GM23338 (cell line): ENCODE data around the gene SYT5. TPM values are rescaled to one million over a fixed set of nuclear protein-coding genes. Genes with fewer than 3 reads are reported as not detected.

Source experiments
- ATAC-seq: fragments of 200-7000 bp; cut with Tn5 transposase; 3 replicates; pipeline ENCODE4 v1.9.1; 2020
- DNase-seq: peaks from one replicate; pipeline ENCODE4 v3.0.0-alpha.2; 2015; ENCODE audit warnings: low spot score
- H2AFZ ChIP-seq: fragments of 200-600 bp; sonication (generic); 2 replicates; pipeline ENCODE4 v1.8.0; 2016; ENCODE audit warnings: antibody characterized with exemption, mild to moderate bottlenecking, moderate library complexity
- H3F3A ChIP-seq: fragments of 200-600 bp; sonication (generic); replicated peaks from 2 replicates; pipeline ENCODE4 v1.8.0; 2017; ENCODE audit warnings: antibody characterized with exemption, mixed run types, low read depth
- H3K27ac ChIP-seq: fragments of 200-600 bp; sonication (generic); 2 replicates; pipeline ENCODE4 v1.6.1; 2016; ENCODE audit warnings: low read depth
- H3K27me3 ChIP-seq: fragments of 200-600 bp; sonication (generic); 2 replicates; pipeline ENCODE4 v1.8.0; 2016; ENCODE audit warnings: mild to moderate bottlenecking, mixed run types, moderate library complexity; ENCODE audit not compliant: insufficient read depth
- H3K36me3 ChIP-seq: fragments of 200-600 bp; sonication (generic); 2 replicates; pipeline ENCODE4 v1.8.0; 2016; ENCODE audit warnings: mild to moderate bottlenecking; ENCODE audit not compliant: insufficient read depth
- H3K4me1 ChIP-seq: fragments of 200-600 bp; sonication (generic); 2 replicates; pipeline ENCODE4 v1.8.0; 2016; ENCODE audit warnings: mild to moderate bottlenecking, moderate library complexity; ENCODE audit not compliant: insufficient read depth
- H3K4me2 ChIP-seq: fragments of 200-600 bp; sonication (generic); 2 replicates; pipeline ENCODE4 v1.7.1; 2017; ENCODE audit warnings: mixed run types
- H3K4me3 ChIP-seq: fragments of 200-600 bp; sonication (generic); 2 replicates; pipeline ENCODE4 v1.6.1; 2016; ENCODE audit warnings: mixed run types
- H3K79me2 ChIP-seq: fragments of 200-600 bp; sonication (generic); replicated peaks from 2 replicates; pipeline ENCODE4 v1.8.0; 2017; ENCODE audit warnings: mild to moderate bottlenecking; ENCODE audit not compliant: insufficient read depth
- H3K9me2 ChIP-seq: fragments of 200-600 bp; sonication (generic); 2 replicates; pipeline ENCODE4 v1.8.0; 2017; ENCODE audit not compliant: insufficient read depth
- H4K20me1 ChIP-seq: fragments of 200-600 bp; sonication (generic); replicated peaks from 2 replicates; pipeline ENCODE4 v1.8.0; 2017; ENCODE audit warnings: mild to moderate bottlenecking; ENCODE audit not compliant: insufficient read depth
- H3K27ac Mint-ChIP-seq: 2 replicates; pipeline ENCODE4 v1.8.0; 2020; ENCODE audit warnings: inconsistent platforms, mild to moderate bottlenecking, moderate library complexity, mixed read lengths
- H3K27me3 Mint-ChIP-seq: 3 replicates; pipeline ENCODE4 v1.8.0; 2022; ENCODE audit warnings: low read depth, mild to moderate bottlenecking, moderate library complexity, mixed read lengths, inconsistent platforms; ENCODE audit not compliant: insufficient read depth, poor library complexity
- H3K36me3 Mint-ChIP-seq: 3 replicates; pipeline ENCODE4 v1.8.0; 2021; ENCODE audit warnings: low read depth, mild to moderate bottlenecking, inconsistent platforms, moderate library complexity, mixed read lengths
- H3K4me1 Mint-ChIP-seq: 3 replicates; pipeline ENCODE4 v1.8.0; 2020; ENCODE audit warnings: mild to moderate bottlenecking, inconsistent platforms, mixed read lengths
- H3K4me3 Mint-ChIP-seq: 3 replicates; pipeline ENCODE4 v1.8.0; 2021; ENCODE audit warnings: moderate library complexity, mild to moderate bottlenecking, inconsistent platforms, mixed read lengths
- H3K9me3 Mint-ChIP-seq: 3 replicates; pipeline ENCODE4 v1.8.0; 2020; ENCODE audit warnings: moderate library complexity, mild to moderate bottlenecking, inconsistent platforms, mixed read lengths
- CREB1 ChIP-seq: fragments of 250-450 bp; sonication (Bioruptor Pico); IDR thresholded peaks from 2 replicates; pipeline ENCODE4 v1.5.0; 2020; ENCODE audit warnings: low read depth, mild to moderate bottlenecking, moderate library complexity
- EZH2 ChIP-seq: fragments of 200-600 bp; sonication (generic); IDR thresholded peaks from one replicate; pipeline ENCODE4 v1.8.0; 2017; ENCODE audit warnings: antibody characterized with exemption, mild to moderate bottlenecking, low read depth; ENCODE audit not compliant: unreplicated experiment
- EZH2phosphoT487 ChIP-seq: fragments of 200-600 bp; sonication (generic); IDR thresholded peaks from one replicate; pipeline ENCODE4 v1.8.1; 2018; ENCODE audit warnings: antibody characterized with exemption; ENCODE audit not compliant: unreplicated experiment
- JUNB ChIP-seq: IDR thresholded peaks from one replicate; pipeline ENCODE4 v1.6.1; 2016; ENCODE audit warnings: antibody characterized with exemption; ENCODE audit not compliant: unreplicated experiment
- NANOG ChIP-seq: IDR thresholded peaks from 2 replicates; pipeline ENCODE4 v1.6.1; 2016; ENCODE audit warnings: antibody characterized with exemption, borderline replicate concordance
- STAT1 ChIP-seq: IDR thresholded peaks from one replicate; pipeline ENCODE4 v1.6.1; 2016; ENCODE audit warnings: antibody characterized with exemption; ENCODE audit not compliant: unreplicated experiment
- ZNF114 ChIP-seq: fragments of 250-450 bp; sonication (Bioruptor Pico); IDR thresholded peaks from 2 replicates; pipeline ENCODE4 v1.5.0; 2020; ENCODE audit warnings: mild to moderate bottlenecking, moderate library complexity
- ZNF331 ChIP-seq: fragments of 250-450 bp; sonication (Bioruptor Pico); IDR thresholded peaks from 2 replicates; pipeline ENCODE4 v1.5.0; 2020; ENCODE audit warnings: low read depth, mild to moderate bottlenecking, moderate library complexity
- long read RNA-seq: library from polyadenylated mRNA; unstranded; transcript quantifications from one replicate; pipeline ENCODE4 v2.0.0, GENCODE V29; 2020; ENCODE audit not compliant: unreplicated experiment
- polyA plus RNA-seq: library from polyadenylated mRNA; unstranded; fragments of >200 nt; fragmentation: Nextera tagmentation; extraction: Ambion mirVana; gene quantifications from 2 replicates; pipeline ENCODE4 v1.2.1, GENCODE V29; 2016
- total RNA-seq: library from RNA; depleted of rRNA; stranded (reverse); fragments of >200 nt; shearing (Covaris generic); gene quantifications from 2 replicates; pipeline ENCODE4 v1.2.3, GENCODE V29; 2014; rRNA removed
- TF ChIP-seq, protein P1 (sequence below): IDR thresholded peaks from one replicate; pipeline ENCODE4 v1.6.1; 2018; ENCODE audit warnings: antibody characterized with exemption; ENCODE audit not compliant: unreplicated experiment
- TF ChIP-seq, protein P2 (sequence below), 2 experiments: fragments of 200-600 bp in 1 of 2; sonication (generic) in 1 of 2; conservative IDR thresholded peaks; 2 replicates each; pipeline versions ENCODE4 v1.5.1 to v1.6.1; 2016 to 2017; ENCODE audit warnings: antibody characterized with exemption in 2 of 2, low read depth in 2 of 2, mild to moderate bottlenecking in 2 of 2, moderate library complexity in 1 of 2
- TF ChIP-seq, protein P3 (sequence below): IDR thresholded peaks from 2 replicates; pipeline ENCODE4 v1.6.1; 2016; ENCODE audit warnings: antibody characterized with exemption

The SYT5 gene
- total RNA-seq, result 0.54 and 2.1 TPM in 2 replicates
- 4.0 and 4.7 TPM in 2 replicates for polyA plus RNA-seq
- long read RNA-seq, result 0 reads

DNA sequence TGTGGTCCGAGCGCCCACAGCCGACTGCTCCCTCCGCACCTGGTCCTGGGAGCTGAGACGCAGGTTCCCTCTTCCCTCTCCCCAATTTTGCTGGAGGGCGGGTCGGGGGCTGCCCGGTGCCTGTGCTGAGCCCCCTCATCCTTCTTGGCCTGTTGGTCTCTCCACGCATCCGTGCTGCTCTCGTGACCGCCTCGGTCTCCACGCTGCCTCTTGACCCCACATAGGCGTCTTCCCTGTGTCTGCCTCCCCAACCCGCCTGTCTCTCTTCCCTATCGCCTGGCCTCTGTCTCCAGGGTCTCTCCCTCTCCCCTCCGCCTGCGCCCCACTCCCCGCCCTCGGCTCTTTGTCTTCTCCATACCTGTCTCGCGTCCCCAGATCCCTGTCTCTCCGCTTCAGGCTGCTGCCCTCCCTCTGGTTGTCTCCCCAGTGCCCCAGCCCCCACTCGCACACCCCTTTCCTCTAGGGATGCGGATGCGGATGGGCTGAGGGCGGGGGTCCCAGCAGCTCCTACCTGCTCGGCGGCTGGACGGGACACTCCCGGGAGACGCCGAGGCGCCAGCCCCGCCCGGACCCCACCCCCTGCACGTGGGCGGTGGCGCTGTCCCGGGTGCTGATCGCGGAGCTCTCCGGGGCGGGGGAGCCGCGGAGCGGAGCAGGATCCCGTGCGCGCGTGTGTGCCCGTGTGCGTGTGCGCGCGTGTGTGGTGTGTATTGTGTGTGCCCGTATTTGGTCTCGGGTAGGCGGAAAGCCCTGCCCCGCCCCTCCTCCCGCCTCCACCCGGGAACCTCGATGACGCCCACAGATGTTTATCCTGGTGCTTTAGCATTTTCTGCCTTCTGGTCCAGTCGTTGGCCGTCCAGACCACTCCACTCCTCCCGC is at the start of gene SYT5:
Gene SYT5 (minus strand): TSS at position 684 of the 879 bp plus-strand sequence. CDS start 1,248 bp downstream, outside the sequence.
- H3K27ac Mint-ChIP-seq, result peak within 1 kb of the TSS; percentile 86; the same call in 1 of the 2 replicates
- H3K27me3 ChIP-seq, result peaks cover 55% of the 10 kb centered on the region
- H3K36me3 Mint-ChIP-seq, result no peaks in the 10 kb centered on the region
- H3K4me2 ChIP-seq, result peak within 1 kb of the TSS; percentile 89
- H3K4me3 Mint-ChIP-seq, result peak within 1 kb of the TSS; percentile 79
- no peaks in the 10 kb centered on the region for H3K79me2 ChIP-seq
- H3K9me3 Mint-ChIP-seq, result peaks cover 9% of the 10 kb centered on the region
- H3K27ac ChIP-seq, result no peak within 1 kb of the TSS
- H3K4me1 ChIP-seq, result peaks cover 3% of the 10 kb centered on the region; the same call in 1 of the 2 replicates
- peak within 1 kb of the TSS; percentile 94 for H2AFZ ChIP-seq
- TF ChIP-seq NANOG (no peak), ZNF331 (no peak), EZH2phosphoT487 (no peak), JUNB (no peak), EZH2 (no peak), ZNF114 (CRISPR knock-in tag) (no peak)
- TF ChIP-seq, protein P1, sequence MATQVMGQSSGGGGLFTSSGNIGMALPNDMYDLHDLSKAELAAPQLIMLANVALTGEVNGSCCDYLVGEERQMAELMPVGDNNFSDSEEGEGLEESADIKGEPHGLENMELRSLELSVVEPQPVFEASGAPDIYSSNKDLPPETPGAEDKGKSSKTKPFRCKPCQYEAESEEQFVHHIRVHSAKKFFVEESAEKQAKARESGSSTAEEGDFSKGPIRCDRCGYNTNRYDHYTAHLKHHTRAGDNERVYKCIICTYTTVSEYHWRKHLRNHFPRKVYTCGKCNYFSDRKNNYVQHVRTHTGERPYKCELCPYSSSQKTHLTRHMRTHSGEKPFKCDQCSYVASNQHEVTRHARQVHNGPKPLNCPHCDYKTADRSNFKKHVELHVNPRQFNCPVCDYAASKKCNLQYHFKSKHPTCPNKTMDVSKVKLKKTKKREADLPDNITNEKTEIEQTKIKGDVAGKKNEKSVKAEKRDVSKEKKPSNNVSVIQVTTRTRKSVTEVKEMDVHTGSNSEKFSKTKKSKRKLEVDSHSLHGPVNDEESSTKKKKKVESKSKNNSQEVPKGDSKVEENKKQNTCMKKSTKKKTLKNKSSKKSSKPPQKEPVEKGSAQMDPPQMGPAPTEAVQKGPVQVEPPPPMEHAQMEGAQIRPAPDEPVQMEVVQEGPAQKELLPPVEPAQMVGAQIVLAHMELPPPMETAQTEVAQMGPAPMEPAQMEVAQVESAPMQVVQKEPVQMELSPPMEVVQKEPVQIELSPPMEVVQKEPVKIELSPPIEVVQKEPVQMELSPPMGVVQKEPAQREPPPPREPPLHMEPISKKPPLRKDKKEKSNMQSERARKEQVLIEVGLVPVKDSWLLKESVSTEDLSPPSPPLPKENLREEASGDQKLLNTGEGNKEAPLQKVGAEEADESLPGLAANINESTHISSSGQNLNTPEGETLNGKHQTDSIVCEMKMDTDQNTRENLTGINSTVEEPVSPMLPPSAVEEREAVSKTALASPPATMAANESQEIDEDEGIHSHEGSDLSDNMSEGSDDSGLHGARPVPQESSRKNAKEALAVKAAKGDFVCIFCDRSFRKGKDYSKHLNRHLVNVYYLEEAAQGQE, result peak; percentile 97
- H3F3A ChIP-seq, result 0 out of 2 replicates have a peak, but pooled peaks cover 3% of the 10 kb centered on the region
- peak; percentile 74 for DNase-seq
- ATAC-seq, result peak; percentile 71
- peaks cover 23% of the 10 kb centered on the region for H3K4me1 Mint-ChIP-seq
- no peaks in the 10 kb centered on the region for H3K9me2 ChIP-seq
- H3K36me3 ChIP-seq, result no peaks in the 10 kb centered on the region
- H3K27me3 Mint-ChIP-seq, result peaks cover 44% of the 10 kb centered on the region
- H4K20me1 ChIP-seq, result no peaks in the 10 kb centered on the region
- peak within 1 kb of the TSS; percentile 86 for H3K4me3 ChIP-seq

DNA sequence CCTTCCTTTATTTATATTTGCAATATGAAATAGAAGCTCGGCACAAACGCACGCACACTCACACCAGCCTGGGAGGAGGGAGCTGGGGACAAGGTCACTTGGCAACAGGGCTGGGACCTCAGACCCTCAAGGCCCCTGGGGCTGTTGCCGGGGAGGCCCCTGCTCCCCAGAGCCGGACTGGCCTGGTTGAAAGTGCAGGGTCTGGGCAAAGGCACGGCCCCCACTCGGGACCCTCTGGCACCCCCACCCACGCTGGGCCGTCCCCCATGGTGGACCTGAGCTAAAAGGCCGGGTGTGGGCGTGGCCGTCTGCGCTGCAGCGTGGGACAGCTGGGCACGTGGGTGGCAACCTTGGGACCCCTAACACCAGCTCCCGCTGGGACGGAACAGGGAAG is 49.7 kb upstream of the SYT5 start:
- H3K36me3 Mint-ChIP-seq, result peaks cover 25% of the 10 kb centered on the region
- H3K4me3 ChIP-seq, result no peak overlapping the region
- no peaks in the 10 kb centered on the region for H3K27me3 ChIP-seq
- H2AFZ ChIP-seq, result no peak overlapping the region
- no peaks in the 10 kb centered on the region for H3K79me2 ChIP-seq
- ATAC-seq, result no peak
- H3K36me3 ChIP-seq, result no peaks in the 10 kb centered on the region; the same call in 1 of the 2 replicates
- H3K9me2 ChIP-seq, result no peaks in the 10 kb centered on the region
- no peak overlapping the region for H3K27ac Mint-ChIP-seq
- peaks cover 4% of the 10 kb centered on the region; the same call in 2 of the 3 replicates for H3K4me1 Mint-ChIP-seq
- H3K4me1 ChIP-seq, result no peaks in the 10 kb centered on the region
- no peak for DNase-seq
- no peak overlapping the region for H3K27ac ChIP-seq
- H3K4me3 Mint-ChIP-seq, result no peak overlapping the region
- no peak overlapping the region for H3K4me2 ChIP-seq
- H3K9me3 Mint-ChIP-seq, result no peaks in the 10 kb centered on the region
- H4K20me1 ChIP-seq, result peaks cover 3% of the 10 kb centered on the region
- no peaks in the 10 kb centered on the region for H3F3A ChIP-seq
- peaks cover 11% of the 10 kb centered on the region for H3K27me3 Mint-ChIP-seq
- TF ChIP-seq CREB1 (no peak), NANOG (no peak), ZNF331 (no peak), JUNB (no peak), STAT1 (no peak)
- TF ChIP-seq, protein P2, sequence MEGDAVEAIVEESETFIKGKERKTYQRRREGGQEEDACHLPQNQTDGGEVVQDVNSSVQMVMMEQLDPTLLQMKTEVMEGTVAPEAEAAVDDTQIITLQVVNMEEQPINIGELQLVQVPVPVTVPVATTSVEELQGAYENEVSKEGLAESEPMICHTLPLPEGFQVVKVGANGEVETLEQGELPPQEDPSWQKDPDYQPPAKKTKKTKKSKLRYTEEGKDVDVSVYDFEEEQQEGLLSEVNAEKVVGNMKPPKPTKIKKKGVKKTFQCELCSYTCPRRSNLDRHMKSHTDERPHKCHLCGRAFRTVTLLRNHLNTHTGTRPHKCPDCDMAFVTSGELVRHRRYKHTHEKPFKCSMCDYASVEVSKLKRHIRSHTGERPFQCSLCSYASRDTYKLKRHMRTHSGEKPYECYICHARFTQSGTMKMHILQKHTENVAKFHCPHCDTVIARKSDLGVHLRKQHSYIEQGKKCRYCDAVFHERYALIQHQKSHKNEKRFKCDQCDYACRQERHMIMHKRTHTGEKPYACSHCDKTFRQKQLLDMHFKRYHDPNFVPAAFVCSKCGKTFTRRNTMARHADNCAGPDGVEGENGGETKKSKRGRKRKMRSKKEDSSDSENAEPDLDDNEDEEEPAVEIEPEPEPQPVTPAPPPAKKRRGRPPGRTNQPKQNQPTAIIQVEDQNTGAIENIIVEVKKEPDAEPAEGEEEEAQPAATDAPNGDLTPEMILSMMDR (conservative IDR thresholded peaks at IDR 0.05; ENCODE audit: low read depth in 2 of 2), result no peak
- TF ChIP-seq, protein P3, sequence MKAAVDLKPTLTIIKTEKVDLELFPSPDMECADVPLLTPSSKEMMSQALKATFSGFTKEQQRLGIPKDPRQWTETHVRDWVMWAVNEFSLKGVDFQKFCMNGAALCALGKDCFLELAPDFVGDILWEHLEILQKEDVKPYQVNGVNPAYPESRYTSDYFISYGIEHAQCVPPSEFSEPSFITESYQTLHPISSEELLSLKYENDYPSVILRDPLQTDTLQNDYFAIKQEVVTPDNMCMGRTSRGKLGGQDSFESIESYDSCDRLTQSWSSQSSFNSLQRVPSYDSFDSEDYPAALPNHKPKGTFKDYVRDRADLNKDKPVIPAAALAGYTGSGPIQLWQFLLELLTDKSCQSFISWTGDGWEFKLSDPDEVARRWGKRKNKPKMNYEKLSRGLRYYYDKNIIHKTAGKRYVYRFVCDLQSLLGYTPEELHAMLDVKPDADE, result no peak
- TF ChIP-seq, protein P1, result no peak
